ENCODE data around the gene NUP93.

NUP93 gene

GRCh38 chr16:56894331-56894917, 164.5 kb downstream of the NUP93 start:
- no peak overlapping the region for H3K4me3 ChIP-seq
- intact Hi-C loops (cut with DNase I; ENCODE audit: low total_unique reads): no loop called here
- no peak for TF ChIP-seq CTCF (IDR thresholded peaks at IDR 0.05)
- H3K27ac ChIP-seq: no peak overlapping the region
- no peak for DNase-seq
- H3K36me3 ChIP-seq: no peaks in the 10 kb centered on the region
- no peaks in the 10 kb centered on the region for H3K9me3 ChIP-seq
- H3K4me1 ChIP-seq: no peaks in the 10 kb centered on the region
- no peaks in the 10 kb centered on the region for H3K27me3 ChIP-seq

- H3K27me3 ChIP-seq: no peaks in the 10 kb centered on the region
- no peak for TF ChIP-seq CTCF (IDR thresholded peaks at IDR 0.05)
- no peak for DNase-seq
- no peak overlapping the region for H3K27ac ChIP-seq
- no peaks in the 10 kb centered on the region for H3K9me3 ChIP-seq
- no peaks in the 10 kb centered on the region for H3K36me3 ChIP-seq
- intact Hi-C loops (cut with DNase I; ENCODE audit: low total_unique reads): no loop called here
- no peak overlapping the region for H3K4me3 ChIP-seq
- no peaks in the 10 kb centered on the region for H3K4me1 ChIP-seq
These were observed 165.9 kb downstream of the NUP93 start for GRCh38 chr16:56895813-56896212.

DNA sequence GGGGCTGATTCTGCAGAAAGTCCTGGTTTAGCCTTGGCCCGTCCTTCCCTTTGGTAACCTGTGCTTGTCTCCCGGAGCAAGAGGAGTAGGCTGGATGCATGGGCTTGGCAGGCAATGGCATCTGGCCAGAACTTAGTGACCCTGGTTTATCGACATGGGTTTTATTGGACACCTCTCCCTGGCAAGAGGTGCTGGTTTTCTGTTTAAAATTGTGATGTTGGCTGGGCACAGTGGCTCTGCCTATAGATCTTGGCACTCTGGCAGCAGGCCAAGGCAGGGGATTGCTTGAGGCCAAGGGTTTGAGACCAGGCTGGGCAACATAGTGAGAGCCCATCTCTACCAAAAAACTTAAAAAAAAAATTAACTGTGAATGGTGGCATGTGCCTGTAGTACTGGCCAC, 166.3 kb downstream of the NUP93 start:
- H3K27me3 ChIP-seq: no peaks in the 10 kb centered on the region
- H3K4me3 ChIP-seq: no peak overlapping the region
- no peak for DNase-seq
- no peak for TF ChIP-seq CTCF (IDR thresholded peaks at IDR 0.05)
- H3K27ac ChIP-seq: no peak overlapping the region
- intact Hi-C loops (cut with DNase I; ENCODE audit: low total_unique reads): no loop called here
- H3K4me1 ChIP-seq: no peaks in the 10 kb centered on the region
- no peaks in the 10 kb centered on the region for H3K36me3 ChIP-seq
- H3K9me3 ChIP-seq: no peaks in the 10 kb centered on the region

GRCh38 chr16:56897026-56897799, 167.3 kb downstream of the NUP93 start:
- no peaks in the 10 kb centered on the region for H3K9me3 ChIP-seq
- TF ChIP-seq CTCF (IDR thresholded peaks at IDR 0.05): no peak
- H3K36me3 ChIP-seq: no peaks in the 10 kb centered on the region

DNA sequence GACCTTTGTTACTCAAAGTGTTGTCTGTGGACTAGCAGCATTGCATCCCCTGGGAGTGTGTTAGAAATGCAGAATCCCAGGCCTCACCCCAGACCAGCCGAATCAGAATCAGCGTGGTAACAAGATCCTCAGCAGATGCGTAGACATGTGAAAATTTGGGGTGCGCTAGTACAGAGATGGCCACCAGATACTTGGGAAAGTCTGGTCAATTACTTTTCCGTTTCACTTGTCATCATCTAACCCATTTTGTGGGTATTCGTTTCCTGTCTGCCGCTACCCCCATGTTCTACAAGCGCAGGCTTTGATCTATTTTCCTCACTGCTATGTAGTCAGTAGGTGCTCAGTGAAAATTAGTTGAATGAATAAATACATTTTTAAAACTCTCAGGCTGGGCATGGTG, 168.9 kb downstream of the NUP93 start:
- DNase-seq: no peak
- no peak for TF ChIP-seq CTCF (IDR thresholded peaks at IDR 0.05)

More at GRCh38 chr16:56897026-56897799, 167.3 kb downstream of the NUP93 start:
- H3K4me3 ChIP-seq: no peak overlapping the region
- no peaks in the 10 kb centered on the region for H3K4me1 ChIP-seq
- DNase-seq: no peak
- no peaks in the 10 kb centered on the region for H3K27me3 ChIP-seq
- H3K27ac ChIP-seq: no peak overlapping the region
- intact Hi-C loops (cut with DNase I; ENCODE audit: low total_unique reads): no loop called here

More for the DNA sequence above, 168.9 kb downstream of the NUP93 start:
- intact Hi-C loops (cut with DNase I; ENCODE audit: low total_unique reads): no loop called here
- Histone ChIP-seq H3K9me3 (no peaks in the 10 kb centered on the region), H3K27ac (no peak overlapping the region), H3K4me3 (no peak overlapping the region), H3K36me3 (no peaks in the 10 kb centered on the region), H3K27me3 (peaks cover 0 to 9% of the 10 kb centered on the region in 2 donors), H3K4me1 (no peaks in the 10 kb centered on the region)

Measured in tibial artery (tissue), 4 donors.